Measurements from ENCODE around the gene VSTM4. TPM values are rescaled to one million over a fixed set of nuclear protein-coding genes. Genes with fewer than 3 reads are reported as not detected.

Gene VSTM4
- total and polyA plus RNA-seq, 2 of the 4 experiments (the other 2 are of a cell fraction): 2.4 to 2.9 TPM

- ATAC-seq (ENCODE audit: low read depth): no peak
- H3K14ac ChIP-seq (replicated peaks; ENCODE audit: low read depth, low read length): no peak overlapping the region
- no peaks in the 10 kb centered on the region for H3K9me3 ChIP-seq (ENCODE audit: control insufficient read depth, insufficient read depth, low read length)
- H4K91ac ChIP-seq (ENCODE audit: insufficient read depth, low read depth, low read length): no peak overlapping the region
- no peak overlapping the region for H4K5ac ChIP-seq (ENCODE audit: low read depth, low read length)
- H3K23ac ChIP-seq (ENCODE audit: low read depth, low read length): no peak overlapping the region
- ChIA-PET CTCF (interaction anchor here (1.0 kb wide), 1 partner anchor 153 kb away, joined by 4 read pairs; no protein-coding TSS in a partner anchor), POLR2A (ENCODE audit: unreplicated experiment) (no interaction called here)
- DNase-seq: no peak
- no peak overlapping the region for H2BK120ac ChIP-seq (ENCODE audit: low read depth, low read length)
- in situ Hi-C loops (cut with MboI; ENCODE audit: low sequenced_read_pairs): no loop called here
- H3K4ac ChIP-seq (ENCODE audit: low read depth, low read length): no peak overlapping the region
- H2AK5ac ChIP-seq (ENCODE audit: low read depth, low read length): no peak overlapping the region
- BruUV-seq (replicated peaks): no TSS peak
- H3K18ac ChIP-seq (ENCODE audit: low read depth, low read length): no peak overlapping the region
- TF ChIP-seq RFX5 (IDR thresholded peaks at IDR 0.05; ENCODE audit: low read depth, low read length) (no peak), MAFK (IDR thresholded peaks at IDR 0.05; ENCODE audit: low read depth, low read length) (no peak), USF2 (IDR thresholded peaks at IDR 0.05; ENCODE audit: low read depth, low read length) (no peak), FOS (IDR thresholded peaks at IDR 0.05; ENCODE audit: low read depth, low read length) (no peak), MXI1 (IDR thresholded peaks at IDR 0.05; ENCODE audit: borderline replicate concordance, low read depth, low read length) (no peak), BHLHE40 (IDR thresholded peaks at IDR 0.05; ENCODE audit: low read depth, low read length) (no peak), CTCF (conservative IDR thresholded peaks at IDR 0.05; ENCODE audit: low read depth, low read length) (no peak), CEBPB (IDR thresholded peaks at IDR 0.05; ENCODE audit: low read depth, low read length) (no peak), MAZ (IDR thresholded peaks at IDR 0.05; ENCODE audit: borderline replicate concordance, low read depth, low read length) (no peak), ELK1 (IDR thresholded peaks at IDR 0.05; ENCODE audit: borderline replicate concordance, low read depth, low read length) (no peak), SMC3 (IDR thresholded peaks at IDR 0.05; ENCODE audit: low read depth, low read length) (no peak), RAD21 (IDR thresholded peaks at IDR 0.05; ENCODE audit: low read length) (no peak)
- no peak overlapping the region for H3K27ac ChIP-seq (ENCODE audit: insufficient read depth, low read length)
- no peak overlapping the region for H4K8ac ChIP-seq (ENCODE audit: low read depth in 2 of 2, low read length in 2 of 2)
- H2AK9ac ChIP-seq (replicated peaks; ENCODE audit: low read depth, low read length, poor library complexity): no peak overlapping the region
- peaks cover 6% of the 10 kb centered on the region for H3K27me3 ChIP-seq (ENCODE audit: control insufficient read depth, insufficient read depth, low read length)
- no peaks in the 10 kb centered on the region for H3K9me1 ChIP-seq (ENCODE audit: insufficient read depth, low read length)
- no peak overlapping the region for H3K4me3 ChIP-seq (ENCODE audit: insufficient read depth, low read depth, low read length)
- dilution Hi-C loops (cut with HindIII; ENCODE audit: low sequenced_read_pairs, unreplicated experiment): no loop called here
- no CpG with 5 or more reads among the region's 4 CpGs for WGBS, 2 experiments (ENCODE audit: extremely low coverage in 2 of 2, insufficient read length in 1 of 2)
- no peaks in the 10 kb centered on the region for H4K20me1 ChIP-seq (ENCODE audit: insufficient read depth, low read length)
- intact Hi-C loops (cut with micrococcal nuclease): no loop called here
- H3K9ac ChIP-seq (ENCODE audit: low read depth, low read length): no peak overlapping the region
- no peak overlapping the region for H2AFZ ChIP-seq (replicated peaks; ENCODE audit: low read length, poor library complexity)
- no peak overlapping the region for H2BK20ac ChIP-seq (ENCODE audit: low read depth, low read length)
- H3K79me1 ChIP-seq (ENCODE audit: low read depth in 1 of 2, low read length in 2 of 2): no peaks in the 10 kb centered on the region
- no peak overlapping the region for H3K4me2 ChIP-seq (ENCODE audit: low read depth, low read length)
- H3K36me3 ChIP-seq (ENCODE audit: control insufficient read depth, insufficient read depth, low read length): no peaks in the 10 kb centered on the region
- H2BK15ac ChIP-seq (ENCODE audit: low read depth, low read length): no peak overlapping the region
- no peak overlapping the region for H2BK5ac ChIP-seq (ENCODE audit: low read depth, low read length, poor library complexity, severe bottlenecking)
- H3K4me1 ChIP-seq (ENCODE audit: control insufficient read depth, insufficient read depth, low read length): peaks cover 6% of the 10 kb centered on the region; the same call in 1 of the 2 replicates
- no peak overlapping the region for H3K56ac ChIP-seq (ENCODE audit: extremely low read depth, insufficient read depth, low read length)
Measured at GRCh38 chr10:49010865-49011264, 104.5 kb downstream of the VSTM4 start.
